HepG2 (cell line): ENCODE results near the gene CSTF1. TPM values are rescaled to one million over a fixed set of nuclear protein-coding genes. Genes with fewer than 3 reads are reported as not detected.

ENCODE experiments used
- CENPT ChIP-seq: sonication (generic); formaldehyde crosslinking; IDR thresholded peaks from 2 replicates; pipeline ENCODE4 v1.8.0; 2022; ENCODE audit warnings: low read depth, mild to moderate bottlenecking, moderate library complexity, missing genetic modification reagents
- FOXK1 ChIP-seq: sonication (generic); formaldehyde crosslinking; IDR thresholded peaks from 2 replicates; pipeline ENCODE4 v1.4.0; 2020; ENCODE audit warnings: low read depth, missing genetic modification reagents, borderline replicate concordance
- HNF4G ChIP-seq, 2 experiments: sonication (generic) in 1 of 2; formaldehyde crosslinking in 1 of 2; IDR thresholded peaks; 2 replicates each; pipeline versions ENCODE4 v1.4.0 to v1.6.1; 2011 to 2020; ENCODE audit warnings: borderline replicate concordance in 2 of 2, low read depth in 2 of 2, mild to moderate bottlenecking in 2 of 2, low read length in 1 of 2, missing genetic modification reagents in 1 of 2, moderate library complexity in 1 of 2
- JUNB ChIP-seq: sonication (generic); formaldehyde crosslinking; IDR thresholded peaks from 2 replicates; pipeline ENCODE4 v1.8.0; 2022; ENCODE audit warnings: missing genetic modification reagents, mild to moderate bottlenecking, borderline replicate concordance
- RXRA ChIP-seq: sonication (generic); formaldehyde crosslinking; IDR thresholded peaks from 2 replicates; pipeline ENCODE4 v1.5.1; 2020; ENCODE audit warnings: missing genetic modification reagents
- RXRB ChIP-seq: IDR thresholded peaks from 2 replicates; pipeline ENCODE4 v1.6.1; 2016; ENCODE audit warnings: borderline replicate concordance, missing genetic modification reagents, missing compliant biosample characterization
- SIN3B ChIP-seq: fragments of 150-350 bp; IDR thresholded peaks from 2 replicates; pipeline ENCODE4 v1.6.1; 2014; ENCODE audit warnings: low read length
- SMAD1 ChIP-seq: sonication (generic); formaldehyde crosslinking; IDR thresholded peaks from 2 replicates; pipeline ENCODE4 v1.4.0; 2020; ENCODE audit warnings: missing genetic modification reagents, low read depth, mild to moderate bottlenecking, borderline replicate concordance
- ZNF101 ChIP-seq: sonication (generic); formaldehyde crosslinking; IDR thresholded peaks from 2 replicates; pipeline ENCODE4 v1.4.0; 2020; ENCODE audit warnings: mild to moderate bottlenecking, low read depth, missing genetic modification reagents, borderline replicate concordance
- ZNF33B ChIP-seq: sonication (generic); formaldehyde crosslinking; IDR thresholded peaks from 2 replicates; pipeline ENCODE4 v1.5.1; 2020; ENCODE audit warnings: mild to moderate bottlenecking, missing genetic modification reagents
- ZNF547 ChIP-seq: sonication (generic); formaldehyde crosslinking; IDR thresholded peaks from 2 replicates; pipeline ENCODE4 v1.5.1; 2020; ENCODE audit warnings: mild to moderate bottlenecking, missing genetic modification reagents
- ZNF788 ChIP-seq: sonication (generic); formaldehyde crosslinking; IDR thresholded peaks from 2 replicates; pipeline ENCODE4 v1.5.0; 2020; ENCODE audit warnings: mild to moderate bottlenecking, missing genetic modification reagents, borderline replicate concordance
- polyA plus RNA-seq, 8 experiments: library from polyadenylated mRNA; depleted of rRNA in 3 of 8; stranded (reverse) in 7 of 8; unstranded in 1 of 8; fragments of >200 nt; fragmentation: Illumina TruSeq in 4 of 8; extraction: Trizol in 4 of 8; gene quantifications; 2 replicates each; pipeline versions ENCODE4 v1.2.1 to v1.2.3, GENCODE V29; 2011 to 2016; ENCODE audit warnings: low read depth in 4 of 8, missing spikeins in 1 of 8, mixed read lengths in 1 of 8; ENCODE audit not compliant: insufficient read depth in 1 of 8
- total RNA-seq, 5 experiments: library from RNA; depleted of rRNA; stranded (reverse); fragments of >200 nt; fragmentation: Illumina TruSeq; extraction: Trizol; gene quantifications; 2 replicates each; pipeline ENCODE4 v1.2.3, GENCODE V29; 2016; ENCODE audit warnings: low read depth in 1 of 5
- TF ChIP-seq, protein P1 (sequence below): sonication (generic); formaldehyde crosslinking; IDR thresholded peaks from 2 replicates; pipeline ENCODE4 v1.5.0; 2020; ENCODE audit warnings: missing genetic modification reagents, mild to moderate bottlenecking, borderline replicate concordance
- TF ChIP-seq, protein P2 (sequence below): sonication (generic); formaldehyde crosslinking; IDR thresholded peaks from 2 replicates; pipeline ENCODE4 v1.5.0; 2020; ENCODE audit warnings: missing genetic modification reagents
- TF ChIP-seq, protein P3 (sequence below): sonication (generic); formaldehyde crosslinking; IDR thresholded peaks from 2 replicates; pipeline ENCODE4 v1.4.0; 2020; ENCODE audit warnings: missing genetic modification reagents, mild to moderate bottlenecking, borderline replicate concordance
- TF ChIP-seq, protein P4 (sequence below): sonication (generic); formaldehyde crosslinking; IDR thresholded peaks from 2 replicates; pipeline ENCODE4 v1.4.0; 2020; ENCODE audit warnings: missing genetic modification reagents, borderline replicate concordance
- TF ChIP-seq, protein P5 (sequence below): sonication (generic); formaldehyde crosslinking; conservative IDR thresholded peaks from 2 replicates; pipeline ENCODE4 v1.4.0; 2020; ENCODE audit warnings: missing genetic modification reagents
- TF ChIP-seq, protein P6 (sequence below): sonication (generic); formaldehyde crosslinking; IDR thresholded peaks from 2 replicates; pipeline ENCODE4 v1.8.0; 2022; ENCODE audit warnings: mild to moderate bottlenecking, missing genetic modification reagents, moderate library complexity
- TF ChIP-seq, protein P7 (sequence below): sonication (generic); formaldehyde crosslinking; IDR thresholded peaks from 2 replicates; pipeline ENCODE4 v1.5.0; 2020; ENCODE audit warnings: missing genetic modification reagents, mild to moderate bottlenecking, borderline replicate concordance

Gene CSTF1
- total and polyA plus RNA-seq, 2 of the 13 experiments (the other 11 are each of a cell fraction or from before 2014, with no cell fraction given): 70.9 to 100 TPM

DNA sequence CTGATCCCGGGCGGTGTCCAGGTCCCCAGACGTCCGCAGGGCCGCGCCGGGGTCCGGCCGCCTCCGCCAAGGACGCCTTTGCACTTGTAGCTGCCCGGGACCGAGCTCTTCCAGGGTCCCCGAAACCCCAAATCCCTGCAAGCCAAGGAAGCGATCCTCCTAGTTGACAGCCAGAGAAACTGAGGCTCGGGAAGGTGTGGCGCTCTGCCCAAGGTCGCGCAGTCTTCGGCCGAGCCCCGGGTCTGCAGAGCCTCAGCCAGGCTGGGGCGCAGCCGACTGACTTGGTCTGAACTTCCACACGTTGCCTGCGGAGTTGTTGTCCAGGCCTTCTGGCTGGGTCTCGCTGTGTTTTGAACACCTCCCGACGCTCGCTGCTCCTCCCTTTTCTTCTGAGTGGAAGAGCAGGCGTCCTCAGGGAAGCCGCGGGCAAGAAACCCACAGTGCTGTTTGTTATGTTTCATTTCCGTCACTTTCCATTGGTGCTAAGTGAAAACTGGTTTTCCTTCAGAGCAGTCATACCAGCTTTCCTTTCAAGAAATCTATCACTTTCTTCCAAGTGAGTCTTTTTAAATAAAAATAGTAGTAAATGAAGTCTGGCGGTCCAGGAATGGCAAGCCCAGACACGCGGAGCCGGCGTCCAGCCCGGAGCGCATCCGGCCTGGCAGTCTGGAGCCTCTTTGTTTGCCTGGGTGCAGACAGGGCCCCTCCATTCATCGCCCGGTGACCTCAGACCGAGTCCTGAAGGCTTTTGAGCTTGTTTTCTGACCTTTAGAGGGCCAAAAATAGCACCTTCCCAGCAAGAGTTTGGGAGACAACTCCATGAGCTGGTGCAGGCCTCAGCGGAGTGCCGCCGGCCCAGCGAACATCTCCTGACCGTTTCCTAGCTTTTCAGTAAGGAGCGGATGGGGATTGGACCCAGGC, 33.0 kb upstream of the CSTF1 start (continued):
- TF ChIP-seq, protein P1, sequence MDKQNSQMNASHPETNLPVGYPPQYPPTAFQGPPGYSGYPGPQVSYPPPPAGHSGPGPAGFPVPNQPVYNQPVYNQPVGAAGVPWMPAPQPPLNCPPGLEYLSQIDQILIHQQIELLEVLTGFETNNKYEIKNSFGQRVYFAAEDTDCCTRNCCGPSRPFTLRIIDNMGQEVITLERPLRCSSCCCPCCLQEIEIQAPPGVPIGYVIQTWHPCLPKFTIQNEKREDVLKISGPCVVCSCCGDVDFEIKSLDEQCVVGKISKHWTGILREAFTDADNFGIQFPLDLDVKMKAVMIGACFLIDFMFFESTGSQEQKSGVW (CRISPR knock-in tag): no peak
- 0 out of 2 replicates have a peak, but pooled peaks have one; percentile 9 for TF ChIP-seq SMAD1 (CRISPR knock-in tag)
- TF ChIP-seq ZNF547 (CRISPR knock-in tag): peak; percentile 74
- TF ChIP-seq HNF4G (IDR thresholded peaks at IDR 0.05; ENCODE audit: borderline replicate concordance, low read depth, low read length): no peak
- TF ChIP-seq HNF4G (CRISPR knock-in tag; IDR thresholded peaks at IDR 0.05; ENCODE audit: borderline replicate concordance, low read depth): no peak; the same call in 1 of the 2 replicates
- 0 out of 2 replicates have a peak, but pooled peaks have one; percentile 8 for TF ChIP-seq CENPT (CRISPR knock-in tag)
- TF ChIP-seq JUNB (CRISPR knock-in tag): no peak
- TF ChIP-seq, protein P2, sequence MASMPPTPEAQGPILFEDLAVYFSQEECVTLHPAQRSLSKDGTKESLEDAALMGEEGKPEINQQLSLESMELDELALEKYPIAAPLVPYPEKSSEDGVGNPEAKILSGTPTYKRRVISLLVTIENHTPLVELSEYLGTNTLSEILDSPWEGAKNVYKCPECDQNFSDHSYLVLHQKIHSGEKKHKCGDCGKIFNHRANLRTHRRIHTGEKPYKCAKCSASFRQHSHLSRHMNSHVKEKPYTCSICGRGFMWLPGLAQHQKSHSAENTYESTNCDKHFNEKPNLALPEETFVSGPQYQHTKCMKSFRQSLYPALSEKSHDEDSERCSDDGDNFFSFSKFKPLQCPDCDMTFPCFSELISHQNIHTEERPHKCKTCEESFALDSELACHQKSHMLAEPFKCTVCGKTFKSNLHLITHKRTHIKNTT: no peak
- TF ChIP-seq ZNF101 (CRISPR knock-in tag): no peak
- TF ChIP-seq, protein P3, sequence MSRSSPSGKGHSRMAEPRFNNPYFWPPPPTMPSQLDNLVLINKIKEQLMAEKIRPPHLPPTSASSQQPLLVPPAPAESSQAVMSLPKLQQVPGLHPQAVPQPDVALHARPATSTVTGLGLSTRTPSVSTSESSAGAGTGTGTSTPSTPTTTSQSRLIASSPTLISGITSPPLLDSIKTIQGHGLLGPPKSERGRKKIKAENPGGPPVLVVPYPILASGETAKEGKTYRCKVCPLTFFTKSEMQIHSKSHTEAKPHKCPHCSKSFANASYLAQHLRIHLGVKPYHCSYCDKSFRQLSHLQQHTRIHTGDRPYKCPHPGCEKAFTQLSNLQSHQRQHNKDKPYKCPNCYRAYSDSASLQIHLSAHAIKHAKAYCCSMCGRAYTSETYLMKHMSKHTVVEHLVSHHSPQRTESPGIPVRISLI (CRISPR knock-in tag): no peak
- TF ChIP-seq RXRB (CRISPR knock-in tag): no peak; the same call in 1 of the 2 replicates
- no peak for TF ChIP-seq RXRA (CRISPR knock-in tag)
- TF ChIP-seq, protein P4, sequence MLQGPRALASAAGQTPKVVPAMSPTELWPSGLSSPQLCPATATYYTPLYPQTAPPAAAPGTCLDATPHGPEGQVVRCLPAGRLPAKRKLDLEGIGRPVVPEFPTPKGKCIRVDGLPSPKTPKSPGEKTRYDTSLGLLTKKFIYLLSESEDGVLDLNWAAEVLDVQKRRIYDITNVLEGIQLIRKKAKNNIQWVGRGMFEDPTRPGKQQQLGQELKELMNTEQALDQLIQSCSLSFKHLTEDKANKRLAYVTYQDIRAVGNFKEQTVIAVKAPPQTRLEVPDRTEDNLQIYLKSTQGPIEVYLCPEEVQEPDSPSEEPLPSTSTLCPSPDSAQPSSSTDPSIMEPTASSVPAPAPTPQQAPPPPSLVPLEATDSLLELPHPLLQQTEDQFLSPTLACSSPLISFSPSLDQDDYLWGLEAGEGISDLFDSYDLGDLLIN (CRISPR knock-in tag): 0 out of 2 replicates have a peak, but pooled peaks have one; percentile 24
- TF ChIP-seq, protein P5, sequence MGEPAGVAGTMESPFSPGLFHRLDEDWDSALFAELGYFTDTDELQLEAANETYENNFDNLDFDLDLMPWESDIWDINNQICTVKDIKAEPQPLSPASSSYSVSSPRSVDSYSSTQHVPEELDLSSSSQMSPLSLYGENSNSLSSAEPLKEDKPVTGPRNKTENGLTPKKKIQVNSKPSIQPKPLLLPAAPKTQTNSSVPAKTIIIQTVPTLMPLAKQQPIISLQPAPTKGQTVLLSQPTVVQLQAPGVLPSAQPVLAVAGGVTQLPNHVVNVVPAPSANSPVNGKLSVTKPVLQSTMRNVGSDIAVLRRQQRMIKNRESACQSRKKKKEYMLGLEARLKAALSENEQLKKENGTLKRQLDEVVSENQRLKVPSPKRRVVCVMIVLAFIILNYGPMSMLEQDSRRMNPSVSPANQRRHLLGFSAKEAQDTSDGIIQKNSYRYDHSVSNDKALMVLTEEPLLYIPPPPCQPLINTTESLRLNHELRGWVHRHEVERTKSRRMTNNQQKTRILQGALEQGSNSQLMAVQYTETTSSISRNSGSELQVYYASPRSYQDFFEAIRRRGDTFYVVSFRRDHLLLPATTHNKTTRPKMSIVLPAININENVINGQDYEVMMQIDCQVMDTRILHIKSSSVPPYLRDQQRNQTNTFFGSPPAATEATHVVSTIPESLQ (CRISPR knock-in tag): 0 out of 2 replicates have a peak, but pooled peaks have one; percentile 10
- peak; percentile 13; the same call in 1 of the 2 replicates for TF ChIP-seq ZNF33B
- no peak for TF ChIP-seq FOXK1
- TF ChIP-seq, protein P6, sequence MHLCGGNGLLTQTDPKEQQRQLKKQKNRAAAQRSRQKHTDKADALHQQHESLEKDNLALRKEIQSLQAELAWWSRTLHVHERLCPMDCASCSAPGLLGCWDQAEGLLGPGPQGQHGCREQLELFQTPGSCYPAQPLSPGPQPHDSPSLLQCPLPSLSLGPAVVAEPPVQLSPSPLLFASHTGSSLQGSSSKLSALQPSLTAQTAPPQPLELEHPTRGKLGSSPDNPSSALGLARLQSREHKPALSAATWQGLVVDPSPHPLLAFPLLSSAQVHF (CRISPR knock-in tag): no peak
- TF ChIP-seq SIN3B: 0 out of 2 replicates have a peak, but pooled peaks have one; percentile 19
- no peak for TF ChIP-seq ZNF788 (CRISPR knock-in tag)
- TF ChIP-seq, protein P7, sequence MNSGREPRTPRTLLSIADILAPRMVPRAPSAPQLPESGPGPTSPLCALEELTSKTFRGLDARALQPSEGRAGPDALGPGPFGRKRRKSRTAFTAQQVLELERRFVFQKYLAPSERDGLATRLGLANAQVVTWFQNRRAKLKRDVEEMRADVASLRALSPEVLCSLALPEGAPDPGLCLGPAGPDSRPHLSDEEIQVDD (CRISPR knock-in tag): no peak
